Ascending aorta (tissue), 2 donors: ENCODE results near the gene PLN. TPM values are rescaled to one million over a fixed set of nuclear protein-coding genes. Genes with fewer than 3 reads are reported as not detected.

Source experiments
- DNase-seq, 2 donors: peaks; one replicate each; pipeline ENCODE4 v3.0.0-alpha.2; 2019; ENCODE audit warnings: low spot score in 2 of 2
- H3K27ac ChIP-seq, 2 donors: fragments of 200-600 bp; sonication (generic); one replicate each; pipeline ENCODE4 v1.5.1; 2016 to 2017; ENCODE audit warnings: mild to moderate bottlenecking in 1 of 2
- H3K27me3 ChIP-seq: fragments of 200-600 bp; sonication (generic); one replicate; pipeline ENCODE4 v1.5.1; 2017
- H3K36me3 ChIP-seq, 2 donors: fragments of 200-600 bp; sonication (generic); one replicate each; pipeline ENCODE4 v1.5.1; 2016
- H3K4me1 ChIP-seq, 2 donors: fragments of 200-600 bp; sonication (generic); one replicate each; pipeline ENCODE4 v1.5.1; 2016 to 2017; ENCODE audit warnings: mild to moderate bottlenecking in 1 of 2
- H3K4me3 ChIP-seq, 2 donors: fragments of 200-600 bp; sonication (generic); one replicate each; pipeline ENCODE4 v1.5.1; 2016 to 2017; ENCODE audit warnings: mild to moderate bottlenecking in 1 of 2
- H3K9me3 ChIP-seq, 2 donors: fragments of 200-600 bp; sonication (generic); one replicate each; pipeline ENCODE4 v1.5.1; 2016
- CTCF ChIP-seq, 3 experiments: fragments of 200-600 bp in 2 of 3; fragments of 450-650 bp in 1 of 3; sonication (generic) in 2 of 3; IDR thresholded peaks; one replicate each; pipeline ENCODE4 v1.5.1; 2016 to 2019; ENCODE audit warnings: antibody characterized with exemption in 3 of 3, mild to moderate bottlenecking in 1 of 3, moderate library complexity in 1 of 3
- intact Hi-C: fragments of 100-400 bp; cut with DNase I; formaldehyde crosslinking; loops from one replicate; pipeline ENCODE4 v1.15.1; 2023
- total RNA-seq: library from RNA; depleted of rRNA; stranded (reverse); fragments of >200 nt; gene quantifications from one replicate; pipeline ENCODE4 v1.1.0, GENCODE V29; 2016

The PLN gene
- total RNA-seq, 1 donor from 2014 or later, result 129 TPM

DNA sequence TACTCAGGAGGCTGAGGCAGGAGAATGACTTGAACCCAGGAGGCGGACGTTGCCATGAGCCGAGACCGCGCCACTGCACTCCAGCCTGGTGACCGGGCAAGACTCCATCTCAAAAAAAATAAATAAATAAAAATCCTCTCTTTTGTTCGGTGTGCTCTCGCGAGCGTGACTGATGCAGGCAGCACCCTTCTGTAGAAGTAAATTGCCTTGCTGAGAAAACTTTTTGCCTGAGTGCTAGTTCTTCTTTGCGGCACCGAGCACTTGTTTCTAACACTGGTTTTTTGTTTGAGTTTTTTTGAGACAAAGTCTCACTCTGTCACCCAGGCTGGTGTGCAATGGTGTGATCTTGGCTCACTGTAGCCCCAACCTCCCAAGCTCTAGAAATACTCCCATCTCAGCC, 30.5 kb downstream of the PLN start:
- Histone ChIP-seq H3K9me3 (peaks cover 28 to 48% of the 10 kb centered on the region in 2 donors), H3K27ac (no peak overlapping the region), H3K36me3 (peaks cover 0 to 13% of the 10 kb centered on the region in 2 donors), H3K4me3 (no peak overlapping the region), H3K4me1 (no peaks in the 10 kb centered on the region), H3K27me3 (no peaks in the 10 kb centered on the region)
- TF ChIP-seq CTCF (IDR thresholded peaks at IDR 0.05), result no peak
- no peak for DNase-seq
- intact Hi-C loops, result no loop called here

DNA sequence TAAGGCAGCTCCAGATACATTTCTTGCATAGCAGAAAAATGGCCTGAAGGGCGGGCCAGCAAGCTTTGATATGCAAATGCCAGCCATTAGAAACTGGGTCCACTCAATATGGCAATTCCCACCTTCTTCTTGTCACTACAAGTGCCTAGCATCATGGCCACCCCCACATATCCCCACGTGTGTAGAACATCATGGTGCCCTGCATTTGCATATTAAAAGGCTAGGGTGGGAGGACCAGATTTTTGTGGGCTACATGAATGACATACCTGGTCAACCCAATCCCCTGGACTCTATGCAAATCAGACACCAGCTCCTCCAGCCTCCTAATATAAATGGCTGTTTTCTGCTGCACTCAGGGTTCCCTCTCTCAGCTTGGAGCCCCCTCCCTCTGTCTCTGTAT, 31.7 kb downstream of the PLN start:
- peaks cover 17 to 36% of the 10 kb centered on the region in 2 donors for H3K9me3 ChIP-seq
- H3K27ac ChIP-seq, result no peak overlapping the region
- H3K4me3 ChIP-seq, result no peak overlapping the region
- no peaks in the 10 kb centered on the region for H3K4me1 ChIP-seq
- H3K27me3 ChIP-seq, result no peaks in the 10 kb centered on the region
- H3K36me3 ChIP-seq, result peaks cover 0 to 7% of the 10 kb centered on the region in 2 donors
- no peak for TF ChIP-seq CTCF (IDR thresholded peaks at IDR 0.05)
- DNase-seq, result no peak
- intact Hi-C loops, result loop anchor here (1.0 to 2.0 kb wide), 4 partner anchors 27 to 295 kb away; no protein-coding TSS in a partner anchor

GRCh38 chr6:118580585-118581419, 32.7 kb downstream of the PLN start:
- Histone ChIP-seq H3K36me3 (no peaks in the 10 kb centered on the region), H3K4me3 (peak overlapping the region in 1 of 2 donors; percentile 8), H3K27me3 (no peaks in the 10 kb centered on the region), H3K27ac (no peak overlapping the region), H3K4me1 (no peaks in the 10 kb centered on the region), H3K9me3 (peaks cover 8 to 26% of the 10 kb centered on the region in 2 donors)
- intact Hi-C loops, result loop anchor here (1.0 to 2.0 kb wide), 4 partner anchors 28 to 297 kb away; no protein-coding TSS in a partner anchor
- DNase-seq, result peak in 1 of 2 donors; percentile 77
- TF ChIP-seq CTCF (IDR thresholded peaks at IDR 0.05), result peak; percentile 60 to 81 (median 61)

GRCh38 chr6:118581489-118581959, 33.4 kb downstream of the PLN start:
- intact Hi-C loops, result loop anchor here (2.0 kb wide), 3 partner anchors 29 to 73 kb away; no protein-coding TSS in a partner anchor
- H3K9me3 ChIP-seq, result peaks cover 8 to 25% of the 10 kb centered on the region in 2 donors
- TF ChIP-seq CTCF (IDR thresholded peaks at IDR 0.05), result no peak
- H3K36me3 ChIP-seq, result no peaks in the 10 kb centered on the region
- no peak overlapping the region for H3K27ac ChIP-seq
- no peak overlapping the region for H3K4me3 ChIP-seq
- H3K4me1 ChIP-seq, result no peaks in the 10 kb centered on the region
- no peaks in the 10 kb centered on the region for H3K27me3 ChIP-seq
- no peak for DNase-seq

GRCh38 chr6:118584911-118585310, 36.8 kb downstream of the PLN start:
- TF ChIP-seq CTCF (IDR thresholded peaks at IDR 0.05), result no peak
- Histone ChIP-seq H3K9me3 (no peaks in the 10 kb centered on the region), H3K4me3 (no peak overlapping the region), H3K27me3 (no peaks in the 10 kb centered on the region), H3K4me1 (no peaks in the 10 kb centered on the region), H3K27ac (no peak overlapping the region), H3K36me3 (no peaks in the 10 kb centered on the region)
- no peak for DNase-seq
- intact Hi-C loops, result no loop called here
